BE2C (cell line): ENCODE data around the gene TRIM23.
A peak's percentile ranks its signal among the peaks of the same experiment; 100 is the strongest.
"Not testable (repeated sequence)": the region's sequence is repeated elsewhere in the genome, so short reads cannot be mapped to it uniquely, and the experiment has no call there.

ENCODE experiments used
- DNase-seq: peaks from one replicate; pipeline ENCODE4 v3.0.0-alpha.2; 2020
- H3K27me3 ChIP-seq: fragments of 250-450 bp; sonication (Bioruptor Pico); 2 replicates; pipeline ENCODE4 v1.5.1; 2020; ENCODE audit warnings: mild to moderate bottlenecking
- H3K36me3 ChIP-seq: fragments of 250-450 bp; sonication (Bioruptor Pico); 2 replicates; pipeline ENCODE4 v1.5.1; 2020; ENCODE audit warnings: mild to moderate bottlenecking
- H3K4me1 ChIP-seq: fragments of 250-450 bp; sonication (Bioruptor Pico); 2 replicates; pipeline ENCODE4 v1.5.1; 2020
- H3K4me3 ChIP-seq: 2 replicates; pipeline ENCODE4 v1.5.1; 2011; ENCODE audit warnings: low read depth, low read length
- H3K9me3 ChIP-seq: fragments of 250-450 bp; sonication (Bioruptor Pico); 2 replicates; pipeline ENCODE4 v1.5.1; 2020
- TF ChIP-seq, protein P1 (sequence below): IDR thresholded peaks from 2 replicates; pipeline ENCODE4 v1.5.1; 2012; ENCODE audit warnings: mild to moderate bottlenecking, low read depth, low read length

The TRIM23 gene

GRCh38 chr5:65623482-65623881, 651 bp downstream of the TRIM23 start:
- DNase-seq, result no peak
- no peaks in the 10 kb centered on the region for H3K4me1 ChIP-seq
- H3K9me3 ChIP-seq, result no peaks in the 10 kb centered on the region
- TF ChIP-seq, protein P1, sequence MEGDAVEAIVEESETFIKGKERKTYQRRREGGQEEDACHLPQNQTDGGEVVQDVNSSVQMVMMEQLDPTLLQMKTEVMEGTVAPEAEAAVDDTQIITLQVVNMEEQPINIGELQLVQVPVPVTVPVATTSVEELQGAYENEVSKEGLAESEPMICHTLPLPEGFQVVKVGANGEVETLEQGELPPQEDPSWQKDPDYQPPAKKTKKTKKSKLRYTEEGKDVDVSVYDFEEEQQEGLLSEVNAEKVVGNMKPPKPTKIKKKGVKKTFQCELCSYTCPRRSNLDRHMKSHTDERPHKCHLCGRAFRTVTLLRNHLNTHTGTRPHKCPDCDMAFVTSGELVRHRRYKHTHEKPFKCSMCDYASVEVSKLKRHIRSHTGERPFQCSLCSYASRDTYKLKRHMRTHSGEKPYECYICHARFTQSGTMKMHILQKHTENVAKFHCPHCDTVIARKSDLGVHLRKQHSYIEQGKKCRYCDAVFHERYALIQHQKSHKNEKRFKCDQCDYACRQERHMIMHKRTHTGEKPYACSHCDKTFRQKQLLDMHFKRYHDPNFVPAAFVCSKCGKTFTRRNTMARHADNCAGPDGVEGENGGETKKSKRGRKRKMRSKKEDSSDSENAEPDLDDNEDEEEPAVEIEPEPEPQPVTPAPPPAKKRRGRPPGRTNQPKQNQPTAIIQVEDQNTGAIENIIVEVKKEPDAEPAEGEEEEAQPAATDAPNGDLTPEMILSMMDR, result no peak
- H3K27me3 ChIP-seq, result no peaks in the 10 kb centered on the region
- no peaks in the 10 kb centered on the region for H3K36me3 ChIP-seq
- peak overlapping the region; percentile 78 for H3K4me3 ChIP-seq

GRCh38 chr5:65621961-65622360, 2.2 kb downstream of the TRIM23 start:
- H3K9me3 ChIP-seq, DNase-seq, H3K4me3 ChIP-seq, H3K27me3 ChIP-seq, H3K36me3 ChIP-seq, H3K4me1 ChIP-seq: not testable (repeated sequence)

- H3K4me3 ChIP-seq, result no peak overlapping the region
- no peak for DNase-seq
- TF ChIP-seq, protein P1, result no peak
- H3K4me1 ChIP-seq, result no peaks in the 10 kb centered on the region
- H3K27me3 ChIP-seq, result no peaks in the 10 kb centered on the region
- H3K9me3 ChIP-seq, result no peaks in the 10 kb centered on the region
- H3K36me3 ChIP-seq, result peaks cover 5% of the 10 kb centered on the region; the same call in 1 of the 2 replicates
Measured at GRCh38 chr5:65620021-65620420, 4.1 kb downstream of the TRIM23 start.

GRCh38 chr5:65612298-65612907, 11.7 kb downstream of the TRIM23 start:
- TF ChIP-seq, protein P1, result no peak
- Histone ChIP-seq H3K4me1 (no peaks in the 10 kb centered on the region), H3K4me3 (no peak overlapping the region), H3K27me3 (no peaks in the 10 kb centered on the region), H3K9me3 (no peaks in the 10 kb centered on the region), H3K36me3 (peaks cover 44% of the 10 kb centered on the region)
- no peak for DNase-seq

DNA sequence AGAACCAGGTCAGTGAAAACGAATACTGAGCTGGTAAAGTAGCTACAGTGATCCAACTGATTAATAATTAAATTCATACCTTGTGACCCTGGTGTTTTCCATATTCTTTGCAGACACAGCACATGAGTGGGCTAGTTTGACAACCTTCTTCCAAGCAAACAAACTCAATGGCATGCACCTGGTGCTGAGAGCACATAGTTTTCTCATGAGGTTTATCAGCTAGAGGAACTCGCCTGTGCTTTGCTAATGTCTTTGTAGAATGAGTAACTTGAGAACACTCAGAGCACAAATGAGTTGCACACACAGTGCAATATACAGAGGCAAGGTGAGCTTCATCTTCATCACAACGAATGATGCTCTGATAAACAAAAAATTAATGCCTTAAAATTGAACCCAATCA, 12.6 kb downstream of the TRIM23 start:
- H3K4me1 ChIP-seq, result no peaks in the 10 kb centered on the region
- H3K4me3 ChIP-seq, result no peak overlapping the region
- DNase-seq, result no peak
- TF ChIP-seq, protein P1, result no peak
- no peaks in the 10 kb centered on the region for H3K27me3 ChIP-seq
- H3K9me3 ChIP-seq, result no peaks in the 10 kb centered on the region
- H3K36me3 ChIP-seq, result peaks cover 42% of the 10 kb centered on the region

DNA sequence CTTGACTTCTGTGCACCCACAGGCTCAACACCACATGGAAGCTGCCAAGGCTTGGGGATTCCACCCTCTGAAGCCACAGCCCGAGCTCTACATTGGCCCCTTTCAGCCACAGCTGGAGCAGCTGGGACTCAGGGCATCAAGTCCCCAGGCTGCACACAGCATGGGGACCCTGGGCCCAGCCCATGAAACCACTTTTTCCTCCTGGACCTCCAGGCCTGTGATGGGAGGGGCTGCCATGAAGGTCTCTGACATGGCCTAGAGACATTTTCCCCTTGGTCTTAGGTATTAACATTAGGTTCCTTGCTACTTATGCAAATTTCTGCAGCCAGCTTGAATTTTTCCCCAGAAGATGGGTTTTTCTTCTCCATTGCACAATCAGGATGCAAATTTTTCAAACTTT, 22.4 kb downstream of the TRIM23 start:
- H3K36me3 ChIP-seq, result peaks cover 28% of the 10 kb centered on the region
- H3K9me3 ChIP-seq, DNase-seq, H3K27me3 ChIP-seq, H3K4me1 ChIP-seq, H3K4me3 ChIP-seq: not testable (repeated sequence)

DNA sequence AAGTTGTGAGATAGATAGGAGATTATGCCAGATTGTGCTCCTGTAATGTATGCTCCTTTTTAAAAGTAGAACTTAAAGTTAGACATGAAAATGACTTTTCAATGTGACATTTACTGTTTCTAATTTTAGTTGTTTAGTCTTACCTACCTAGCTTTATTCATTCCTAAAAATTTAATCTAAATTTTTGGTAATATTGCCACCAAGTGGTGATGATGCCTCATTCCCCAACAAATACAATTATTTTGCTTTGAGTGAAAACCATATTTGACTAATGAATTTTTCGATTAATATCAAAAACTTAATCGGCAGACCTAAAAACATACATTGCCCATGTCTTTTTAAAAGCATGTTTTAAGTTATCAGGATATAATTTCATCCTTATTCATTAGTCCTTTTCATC, 35.4 kb downstream of the TRIM23 start:
- TF ChIP-seq, protein P1, result no peak; the same call in 1 of the 2 replicates
- H3K36me3 ChIP-seq, result peaks cover 45% of the 10 kb centered on the region
- H3K4me1 ChIP-seq, result no peaks in the 10 kb centered on the region
- no peak overlapping the region for H3K4me3 ChIP-seq
- H3K9me3 ChIP-seq, result no peaks in the 10 kb centered on the region
- no peak for DNase-seq
- no peaks in the 10 kb centered on the region for H3K27me3 ChIP-seq
